Activated CD8-positive, alpha-beta T cell treated with anti-CD3 and anti-CD28 coated beads, Interleukin-2, amount 10 ng/mL, durations not matched to agents 7 days and 5 days (primary cell): Measurements from ENCODE around the gene LPAR1. TPM values are rescaled to one million over a fixed set of nuclear protein-coding genes. Genes with fewer than 3 reads are reported as not detected.
"Not testable (repeated sequence)": the region's sequence is repeated elsewhere in the genome, so short reads cannot be mapped to it uniquely, and the experiment has no call there.

Source experiments
- ATAC-seq: fragments of 150-1000 bp; cut with Tn5 transposase; one replicate; pipeline ENCODE4 v1.10.0; 2021; ENCODE audit warnings: moderate library complexity
- CTCF ChIA-PET: fragments of 350-600 bp; sonication (Branson Sonifier 250); formaldehyde crosslinking; loops from one replicate; lab custom pipeline; 2021; ENCODE audit warnings: antibody characterized with exemption; lab: Charles Lee
- POLR2A ChIA-PET: fragments of 350-600 bp; sonication (Branson Sonifier 250); formaldehyde crosslinking; loops from one replicate; lab custom pipeline; 2021; ENCODE audit warnings: antibody characterized with exemption; lab: Charles Lee
- DNase-seq: peaks from one replicate; pipeline ENCODE4 v3.0.0-alpha.2; 2020
- H3K27ac Mint-ChIP-seq: one replicate; pipeline ENCODE4 v1.8.0; 2021; ENCODE audit warnings: mild to moderate bottlenecking, mixed read lengths
- H3K27me3 Mint-ChIP-seq: one replicate; pipeline ENCODE4 v1.8.0; 2021; ENCODE audit warnings: low read depth, mixed read lengths
- H3K36me3 Mint-ChIP-seq: one replicate; pipeline ENCODE4 v1.8.0; 2021; ENCODE audit warnings: low read depth, mixed read lengths
- H3K4me1 Mint-ChIP-seq: one replicate; pipeline ENCODE4 v1.8.0; 2021; ENCODE audit warnings: low read depth, mixed read lengths
- H3K4me3 Mint-ChIP-seq: one replicate; pipeline ENCODE4 v1.8.0; 2021; ENCODE audit warnings: mild to moderate bottlenecking, mixed read lengths
- H3K9me3 Mint-ChIP-seq: one replicate; pipeline ENCODE4 v1.8.0; 2022; ENCODE audit warnings: mixed read lengths; ENCODE audit not compliant: insufficient read depth
- total RNA-seq, 2 experiments: library from RNA; stranded (reverse); gene quantifications; one replicate each; pipeline ENCODE4 v1.2.3, GENCODE V29; 2021

The LPAR1 gene
- total RNA-seq, 2 experiments from 2014 or later = not detected

GRCh38 chr9:110871736-110872135 is 166.5 kb downstream of the LPAR1 start:
- CTCF ChIA-PET = no interaction called here
- Mint-ChIP-seq H3K4me1 (peaks cover 4% of the 10 kb centered on the region), H3K36me3 (no peaks in the 10 kb centered on the region), H3K27ac (no peak overlapping the region), H3K4me3 (no peak overlapping the region), H3K9me3 (no peaks in the 10 kb centered on the region), H3K27me3 (peaks cover 4% of the 10 kb centered on the region)
- DNase-seq (no peak), ATAC-seq (no peak)
- POLR2A ChIA-PET = no interaction called here

GRCh38 chr9:110869931-110870330 is 168.3 kb downstream of the LPAR1 start:
- Mint-ChIP-seq H3K36me3 (no peaks in the 10 kb centered on the region), H3K27me3 (no peaks in the 10 kb centered on the region), H3K4me3 (no peak overlapping the region), H3K9me3 (no peaks in the 10 kb centered on the region), H3K4me1 (no peaks in the 10 kb centered on the region), H3K27ac (no peak overlapping the region)
- ChIA-PET POLR2A (no interaction called here), CTCF (no interaction called here)
- ATAC-seq (no peak), DNase-seq (no peak)

GRCh38 chr9:110864011-110864410 is 174.3 kb downstream of the LPAR1 start:
- ATAC-seq (no peak), DNase-seq (no peak)
- CTCF ChIA-PET = no interaction called here
- H3K9me3 Mint-ChIP-seq = peaks cover 4% of the 10 kb centered on the region
- POLR2A ChIA-PET = no interaction called here
- H3K4me1 Mint-ChIP-seq = no peaks in the 10 kb centered on the region
- H3K27ac Mint-ChIP-seq = no peak overlapping the region
- H3K27me3 Mint-ChIP-seq = no peaks in the 10 kb centered on the region
- no peaks in the 10 kb centered on the region for H3K36me3 Mint-ChIP-seq
- H3K4me3 Mint-ChIP-seq = no peak overlapping the region

GRCh38 chr9:110861370-110862110 is 176.7 kb downstream of the LPAR1 start:
- H3K36me3 Mint-ChIP-seq, H3K27ac Mint-ChIP-seq, CTCF ChIA-PET, H3K4me3 Mint-ChIP-seq, H3K27me3 Mint-ChIP-seq, DNase-seq, ATAC-seq, H3K9me3 Mint-ChIP-seq, H3K4me1 Mint-ChIP-seq, POLR2A ChIA-PET: not testable (repeated sequence)

GRCh38 chr9:110856772-110857171 is 181.5 kb downstream of the LPAR1 start:
- no peak for DNase-seq
- ATAC-seq = no peak
- no peaks in the 10 kb centered on the region for H3K4me1 Mint-ChIP-seq
- no peaks in the 10 kb centered on the region for H3K36me3 Mint-ChIP-seq
- H3K27me3 Mint-ChIP-seq = no peaks in the 10 kb centered on the region
- POLR2A ChIA-PET = no interaction called here
- H3K27ac Mint-ChIP-seq = no peak overlapping the region
- no peak overlapping the region for H3K4me3 Mint-ChIP-seq
- peaks cover 4% of the 10 kb centered on the region for H3K9me3 Mint-ChIP-seq
- CTCF ChIA-PET = no interaction called here

- H3K36me3 Mint-ChIP-seq = no peaks in the 10 kb centered on the region
- ATAC-seq = no peak
- H3K4me1 Mint-ChIP-seq = no peaks in the 10 kb centered on the region
- DNase-seq = no peak
- H3K9me3 Mint-ChIP-seq = no peaks in the 10 kb centered on the region
- no peak overlapping the region for H3K4me3 Mint-ChIP-seq
- H3K27ac Mint-ChIP-seq = no peak overlapping the region
- ChIA-PET CTCF (no interaction called here), POLR2A (no interaction called here)
- no peaks in the 10 kb centered on the region for H3K27me3 Mint-ChIP-seq
These were observed 187.7 kb downstream of the LPAR1 start for GRCh38 chr9:110850401-110851135.

- Mint-ChIP-seq H3K9me3 (no peaks in the 10 kb centered on the region), H3K4me1 (no peaks in the 10 kb centered on the region), H3K36me3 (no peaks in the 10 kb centered on the region), H3K4me3 (no peak overlapping the region), H3K27ac (no peak overlapping the region), H3K27me3 (no peaks in the 10 kb centered on the region)
- POLR2A ChIA-PET = no interaction called here
- no peak for DNase-seq
- ATAC-seq = no peak
- CTCF ChIA-PET = no interaction called here
These were observed 190.6 kb downstream of the LPAR1 start for GRCh38 chr9:110847671-110848070.

- H3K4me1 Mint-ChIP-seq = no peaks in the 10 kb centered on the region
- H3K36me3 Mint-ChIP-seq = no peaks in the 10 kb centered on the region
- ChIA-PET CTCF (no interaction called here), POLR2A (no interaction called here)
- DNase-seq (no peak), ATAC-seq (no peak)
- H3K27me3 Mint-ChIP-seq = no peaks in the 10 kb centered on the region
- no peak overlapping the region for H3K4me3 Mint-ChIP-seq
- H3K9me3 Mint-ChIP-seq = no peaks in the 10 kb centered on the region
- no peak overlapping the region for H3K27ac Mint-ChIP-seq
These were observed 192.1 kb downstream of the LPAR1 start for GRCh38 chr9:110846215-110846614.

- Mint-ChIP-seq H3K4me1 (no peaks in the 10 kb centered on the region), H3K4me3 (no peak overlapping the region), H3K27me3 (no peaks in the 10 kb centered on the region), H3K9me3 (no peaks in the 10 kb centered on the region), H3K27ac (no peak overlapping the region), H3K36me3 (no peaks in the 10 kb centered on the region)
- ChIA-PET POLR2A (no interaction called here), CTCF (no interaction called here)
- DNase-seq (no peak), ATAC-seq (no peak)
These were observed 194.1 kb downstream of the LPAR1 start for GRCh38 chr9:110844121-110844520.

- ATAC-seq (no peak), DNase-seq (no peak)
- no peak overlapping the region for H3K27ac Mint-ChIP-seq
- H3K27me3 Mint-ChIP-seq = no peaks in the 10 kb centered on the region
- ChIA-PET POLR2A (no interaction called here), CTCF (no interaction called here)
- H3K4me3 Mint-ChIP-seq = no peak overlapping the region
- no peaks in the 10 kb centered on the region for H3K36me3 Mint-ChIP-seq
- H3K4me1 Mint-ChIP-seq = no peaks in the 10 kb centered on the region
- H3K9me3 Mint-ChIP-seq = no peaks in the 10 kb centered on the region
These were observed 195.3 kb downstream of the LPAR1 start for GRCh38 chr9:110842986-110843385.

- Mint-ChIP-seq H3K4me3 (no peak overlapping the region), H3K4me1 (no peaks in the 10 kb centered on the region), H3K27me3 (no peaks in the 10 kb centered on the region), H3K27ac (no peak overlapping the region), H3K36me3 (no peaks in the 10 kb centered on the region), H3K9me3 (no peaks in the 10 kb centered on the region)
- CTCF ChIA-PET = no interaction called here
- POLR2A ChIA-PET = no interaction called here
- no peak for ATAC-seq
- no peak for DNase-seq
These were observed 196.1 kb downstream of the LPAR1 start for GRCh38 chr9:110842169-110842568.

- ATAC-seq = no peak
- CTCF ChIA-PET = no interaction called here
- Mint-ChIP-seq H3K36me3 (no peaks in the 10 kb centered on the region), H3K27ac (no peak overlapping the region), H3K27me3 (no peaks in the 10 kb centered on the region), H3K9me3 (no peaks in the 10 kb centered on the region), H3K4me3 (no peak overlapping the region), H3K4me1 (no peaks in the 10 kb centered on the region)
- no peak for DNase-seq
- POLR2A ChIA-PET = no interaction called here
These were observed 200.8 kb downstream of the LPAR1 start for GRCh38 chr9:110837401-110838005.
